GM23338 (cell line): ENCODE results near the gene RCVRN. TPM values are rescaled to one million over a fixed set of nuclear protein-coding genes. Genes with fewer than 3 reads are reported as not detected.

Experiments used
- ATAC-seq: fragments of 200-7000 bp; cut with Tn5 transposase; 3 replicates; pipeline ENCODE4 v1.9.1; 2020
- DNase-seq: peaks from one replicate; pipeline ENCODE4 v3.0.0-alpha.2; 2015; ENCODE audit warnings: low spot score
- H2AFZ ChIP-seq: fragments of 200-600 bp; sonication (generic); 2 replicates; pipeline ENCODE4 v1.8.0; 2016; ENCODE audit warnings: antibody characterized with exemption, mild to moderate bottlenecking, moderate library complexity
- H3F3A ChIP-seq: fragments of 200-600 bp; sonication (generic); replicated peaks from 2 replicates; pipeline ENCODE4 v1.8.0; 2017; ENCODE audit warnings: antibody characterized with exemption, mixed run types, low read depth
- H3K27ac ChIP-seq: fragments of 200-600 bp; sonication (generic); 2 replicates; pipeline ENCODE4 v1.6.1; 2016; ENCODE audit warnings: low read depth
- H3K27me3 ChIP-seq: fragments of 200-600 bp; sonication (generic); 2 replicates; pipeline ENCODE4 v1.8.0; 2016; ENCODE audit warnings: mild to moderate bottlenecking, mixed run types, moderate library complexity; ENCODE audit not compliant: insufficient read depth
- H3K36me3 ChIP-seq: fragments of 200-600 bp; sonication (generic); 2 replicates; pipeline ENCODE4 v1.8.0; 2016; ENCODE audit warnings: mild to moderate bottlenecking; ENCODE audit not compliant: insufficient read depth
- H3K4me1 ChIP-seq: fragments of 200-600 bp; sonication (generic); 2 replicates; pipeline ENCODE4 v1.8.0; 2016; ENCODE audit warnings: mild to moderate bottlenecking, moderate library complexity; ENCODE audit not compliant: insufficient read depth
- H3K4me2 ChIP-seq: fragments of 200-600 bp; sonication (generic); 2 replicates; pipeline ENCODE4 v1.7.1; 2017; ENCODE audit warnings: mixed run types
- H3K4me3 ChIP-seq: fragments of 200-600 bp; sonication (generic); 2 replicates; pipeline ENCODE4 v1.6.1; 2016; ENCODE audit warnings: mixed run types
- H3K79me2 ChIP-seq: fragments of 200-600 bp; sonication (generic); replicated peaks from 2 replicates; pipeline ENCODE4 v1.8.0; 2017; ENCODE audit warnings: mild to moderate bottlenecking; ENCODE audit not compliant: insufficient read depth
- H3K9me2 ChIP-seq: fragments of 200-600 bp; sonication (generic); 2 replicates; pipeline ENCODE4 v1.8.0; 2017; ENCODE audit not compliant: insufficient read depth
- H4K20me1 ChIP-seq: fragments of 200-600 bp; sonication (generic); replicated peaks from 2 replicates; pipeline ENCODE4 v1.8.0; 2017; ENCODE audit warnings: mild to moderate bottlenecking; ENCODE audit not compliant: insufficient read depth
- H3K27ac Mint-ChIP-seq: 2 replicates; pipeline ENCODE4 v1.8.0; 2020; ENCODE audit warnings: inconsistent platforms, mild to moderate bottlenecking, moderate library complexity, mixed read lengths
- H3K27me3 Mint-ChIP-seq: 3 replicates; pipeline ENCODE4 v1.8.0; 2022; ENCODE audit warnings: low read depth, mild to moderate bottlenecking, moderate library complexity, mixed read lengths, inconsistent platforms; ENCODE audit not compliant: insufficient read depth, poor library complexity
- H3K36me3 Mint-ChIP-seq: 3 replicates; pipeline ENCODE4 v1.8.0; 2021; ENCODE audit warnings: low read depth, mild to moderate bottlenecking, inconsistent platforms, moderate library complexity, mixed read lengths
- H3K4me1 Mint-ChIP-seq: 3 replicates; pipeline ENCODE4 v1.8.0; 2020; ENCODE audit warnings: mild to moderate bottlenecking, inconsistent platforms, mixed read lengths
- H3K4me3 Mint-ChIP-seq: 3 replicates; pipeline ENCODE4 v1.8.0; 2021; ENCODE audit warnings: moderate library complexity, mild to moderate bottlenecking, inconsistent platforms, mixed read lengths
- H3K9me3 Mint-ChIP-seq: 3 replicates; pipeline ENCODE4 v1.8.0; 2020; ENCODE audit warnings: moderate library complexity, mild to moderate bottlenecking, inconsistent platforms, mixed read lengths
- POLR2AphosphoS5 ChIP-seq: IDR thresholded peaks from 2 replicates; pipeline ENCODE4 v1.6.1; 2016; ENCODE audit warnings: antibody characterized with exemption, low read depth
- ZNF114 ChIP-seq: fragments of 250-450 bp; sonication (Bioruptor Pico); IDR thresholded peaks from 2 replicates; pipeline ENCODE4 v1.5.0; 2020; ENCODE audit warnings: mild to moderate bottlenecking, moderate library complexity
- ZNF331 ChIP-seq: fragments of 250-450 bp; sonication (Bioruptor Pico); IDR thresholded peaks from 2 replicates; pipeline ENCODE4 v1.5.0; 2020; ENCODE audit warnings: low read depth, mild to moderate bottlenecking, moderate library complexity
- ZNF462 ChIP-seq: fragments of 250-450 bp; sonication (Bioruptor Pico); IDR thresholded peaks from 2 replicates; pipeline ENCODE4 v1.5.0; 2020; ENCODE audit warnings: mild to moderate bottlenecking, moderate library complexity
- polyA plus RNA-seq: library from polyadenylated mRNA; unstranded; fragments of >200 nt; fragmentation: Nextera tagmentation; extraction: Ambion mirVana; gene quantifications from 2 replicates; pipeline ENCODE4 v1.2.1, GENCODE V29; 2016
- total RNA-seq: library from RNA; depleted of rRNA; stranded (reverse); fragments of >200 nt; shearing (Covaris generic); gene quantifications from 2 replicates; pipeline ENCODE4 v1.2.3, GENCODE V29; 2014
- TF ChIP-seq, protein P1 (sequence below): IDR thresholded peaks from 2 replicates; pipeline ENCODE4 v1.6.1; 2016; ENCODE audit warnings: antibody characterized with exemption
- TF ChIP-seq, protein P2 (sequence below): IDR thresholded peaks from one replicate; pipeline ENCODE4 v1.6.1; 2018; ENCODE audit warnings: antibody characterized with exemption; ENCODE audit not compliant: unreplicated experiment
- TF ChIP-seq, protein P3 (sequence below), 2 experiments: fragments of 200-600 bp in 1 of 2; sonication (generic) in 1 of 2; conservative IDR thresholded peaks; 2 replicates each; pipeline versions ENCODE4 v1.5.1 to v1.6.1; 2016 to 2017; ENCODE audit warnings: antibody characterized with exemption in 2 of 2, low read depth in 2 of 2, mild to moderate bottlenecking in 2 of 2, moderate library complexity in 1 of 2

Gene RCVRN
- total and polyA plus RNA-seq, 2 experiments from 2014 or later, result not detected

DNA sequence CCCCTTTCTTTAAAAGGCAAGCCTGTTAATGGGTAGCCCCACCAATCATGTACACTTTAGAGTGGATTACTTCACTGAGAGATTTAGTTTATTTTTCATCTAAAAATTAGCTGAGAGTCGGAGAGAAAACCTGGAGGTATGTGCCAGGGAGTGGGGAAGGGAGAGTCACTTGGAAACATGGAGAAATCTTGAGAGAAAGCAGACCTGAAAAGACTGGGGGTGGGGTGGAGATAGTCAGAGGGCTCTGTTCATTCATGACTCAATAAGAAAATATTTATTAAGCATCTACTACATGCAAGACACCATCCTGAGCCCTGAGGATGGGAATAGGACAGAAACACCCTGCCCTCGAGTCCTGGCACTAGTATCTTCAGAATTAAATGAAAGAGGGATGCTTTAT is 27.4 kb upstream of the RCVRN start:
- H3K4me2 ChIP-seq, result no peak overlapping the region
- TF ChIP-seq, protein P1, sequence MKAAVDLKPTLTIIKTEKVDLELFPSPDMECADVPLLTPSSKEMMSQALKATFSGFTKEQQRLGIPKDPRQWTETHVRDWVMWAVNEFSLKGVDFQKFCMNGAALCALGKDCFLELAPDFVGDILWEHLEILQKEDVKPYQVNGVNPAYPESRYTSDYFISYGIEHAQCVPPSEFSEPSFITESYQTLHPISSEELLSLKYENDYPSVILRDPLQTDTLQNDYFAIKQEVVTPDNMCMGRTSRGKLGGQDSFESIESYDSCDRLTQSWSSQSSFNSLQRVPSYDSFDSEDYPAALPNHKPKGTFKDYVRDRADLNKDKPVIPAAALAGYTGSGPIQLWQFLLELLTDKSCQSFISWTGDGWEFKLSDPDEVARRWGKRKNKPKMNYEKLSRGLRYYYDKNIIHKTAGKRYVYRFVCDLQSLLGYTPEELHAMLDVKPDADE, result no peak
- TF ChIP-seq, protein P2, sequence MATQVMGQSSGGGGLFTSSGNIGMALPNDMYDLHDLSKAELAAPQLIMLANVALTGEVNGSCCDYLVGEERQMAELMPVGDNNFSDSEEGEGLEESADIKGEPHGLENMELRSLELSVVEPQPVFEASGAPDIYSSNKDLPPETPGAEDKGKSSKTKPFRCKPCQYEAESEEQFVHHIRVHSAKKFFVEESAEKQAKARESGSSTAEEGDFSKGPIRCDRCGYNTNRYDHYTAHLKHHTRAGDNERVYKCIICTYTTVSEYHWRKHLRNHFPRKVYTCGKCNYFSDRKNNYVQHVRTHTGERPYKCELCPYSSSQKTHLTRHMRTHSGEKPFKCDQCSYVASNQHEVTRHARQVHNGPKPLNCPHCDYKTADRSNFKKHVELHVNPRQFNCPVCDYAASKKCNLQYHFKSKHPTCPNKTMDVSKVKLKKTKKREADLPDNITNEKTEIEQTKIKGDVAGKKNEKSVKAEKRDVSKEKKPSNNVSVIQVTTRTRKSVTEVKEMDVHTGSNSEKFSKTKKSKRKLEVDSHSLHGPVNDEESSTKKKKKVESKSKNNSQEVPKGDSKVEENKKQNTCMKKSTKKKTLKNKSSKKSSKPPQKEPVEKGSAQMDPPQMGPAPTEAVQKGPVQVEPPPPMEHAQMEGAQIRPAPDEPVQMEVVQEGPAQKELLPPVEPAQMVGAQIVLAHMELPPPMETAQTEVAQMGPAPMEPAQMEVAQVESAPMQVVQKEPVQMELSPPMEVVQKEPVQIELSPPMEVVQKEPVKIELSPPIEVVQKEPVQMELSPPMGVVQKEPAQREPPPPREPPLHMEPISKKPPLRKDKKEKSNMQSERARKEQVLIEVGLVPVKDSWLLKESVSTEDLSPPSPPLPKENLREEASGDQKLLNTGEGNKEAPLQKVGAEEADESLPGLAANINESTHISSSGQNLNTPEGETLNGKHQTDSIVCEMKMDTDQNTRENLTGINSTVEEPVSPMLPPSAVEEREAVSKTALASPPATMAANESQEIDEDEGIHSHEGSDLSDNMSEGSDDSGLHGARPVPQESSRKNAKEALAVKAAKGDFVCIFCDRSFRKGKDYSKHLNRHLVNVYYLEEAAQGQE, result no peak
- TF ChIP-seq, protein P3, sequence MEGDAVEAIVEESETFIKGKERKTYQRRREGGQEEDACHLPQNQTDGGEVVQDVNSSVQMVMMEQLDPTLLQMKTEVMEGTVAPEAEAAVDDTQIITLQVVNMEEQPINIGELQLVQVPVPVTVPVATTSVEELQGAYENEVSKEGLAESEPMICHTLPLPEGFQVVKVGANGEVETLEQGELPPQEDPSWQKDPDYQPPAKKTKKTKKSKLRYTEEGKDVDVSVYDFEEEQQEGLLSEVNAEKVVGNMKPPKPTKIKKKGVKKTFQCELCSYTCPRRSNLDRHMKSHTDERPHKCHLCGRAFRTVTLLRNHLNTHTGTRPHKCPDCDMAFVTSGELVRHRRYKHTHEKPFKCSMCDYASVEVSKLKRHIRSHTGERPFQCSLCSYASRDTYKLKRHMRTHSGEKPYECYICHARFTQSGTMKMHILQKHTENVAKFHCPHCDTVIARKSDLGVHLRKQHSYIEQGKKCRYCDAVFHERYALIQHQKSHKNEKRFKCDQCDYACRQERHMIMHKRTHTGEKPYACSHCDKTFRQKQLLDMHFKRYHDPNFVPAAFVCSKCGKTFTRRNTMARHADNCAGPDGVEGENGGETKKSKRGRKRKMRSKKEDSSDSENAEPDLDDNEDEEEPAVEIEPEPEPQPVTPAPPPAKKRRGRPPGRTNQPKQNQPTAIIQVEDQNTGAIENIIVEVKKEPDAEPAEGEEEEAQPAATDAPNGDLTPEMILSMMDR (conservative IDR thresholded peaks at IDR 0.05; ENCODE audit: low read depth in 2 of 2), result no peak
- TF ChIP-seq ZNF331 (no peak), POLR2AphosphoS5 (no peak), ZNF462 (no peak), ZNF114 (CRISPR knock-in tag) (no peak)
- no peaks in the 10 kb centered on the region for H3K9me2 ChIP-seq
- no peak overlapping the region for H2AFZ ChIP-seq
- H4K20me1 ChIP-seq, result no peaks in the 10 kb centered on the region
- Mint-ChIP-seq H3K27ac (no peak overlapping the region), H3K4me1 (peaks cover 15% of the 10 kb centered on the region; the same call in 2 of the 3 replicates), H3K27me3 (peaks cover 6% of the 10 kb centered on the region), H3K4me3 (no peak overlapping the region), H3K9me3 (no peaks in the 10 kb centered on the region; the same call in 2 of the 3 replicates), H3K36me3 (no peaks in the 10 kb centered on the region)
- H3K4me3 ChIP-seq, result no peak overlapping the region
- no peaks in the 10 kb centered on the region for H3K4me1 ChIP-seq
- H3F3A ChIP-seq, result no peaks in the 10 kb centered on the region
- DNase-seq (no peak), ATAC-seq (no peak)
- no peak overlapping the region for H3K27ac ChIP-seq
- no peaks in the 10 kb centered on the region for H3K36me3 ChIP-seq
- H3K27me3 ChIP-seq, result no peaks in the 10 kb centered on the region
- H3K79me2 ChIP-seq, result no peaks in the 10 kb centered on the region
